ENCODE data around the gene CYB5A.

The CYB5A gene

DNA sequence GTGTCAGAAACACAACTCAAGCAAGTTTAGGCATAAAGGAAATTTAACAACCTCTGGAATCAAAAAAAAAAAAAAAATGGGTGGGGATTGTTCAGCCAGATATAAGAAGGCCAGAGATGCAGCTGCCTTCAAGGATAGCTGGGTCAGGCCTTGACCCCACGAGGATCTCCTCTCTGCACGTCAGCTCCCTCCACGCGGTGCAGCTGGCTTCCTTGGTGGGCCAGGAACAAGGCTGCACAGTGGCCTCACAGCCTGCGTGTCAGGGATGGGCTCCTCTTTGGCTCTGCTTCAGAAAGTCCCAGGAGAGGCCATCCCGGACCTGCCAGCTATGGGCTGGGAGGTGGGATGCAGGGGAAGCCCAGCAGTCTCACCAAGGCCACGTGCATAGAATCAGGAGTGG, 88.0 kb downstream of the CYB5A start:
- no peak for DNase-seq
